GM23338 (cell line): ENCODE measurements around the gene VEGFA.

Experiments used
- CREB1 ChIP-seq: fragments of 250-450 bp; sonication (Bioruptor Pico); IDR thresholded peaks from 2 replicates; pipeline ENCODE4 v1.5.0; 2020; ENCODE audit warnings: low read depth, mild to moderate bottlenecking, moderate library complexity
- CTCF ChIP-seq, 2 experiments: fragments of 200-600 bp in 1 of 2; sonication (generic) in 1 of 2; conservative IDR thresholded peaks; 2 replicates each; pipeline versions ENCODE4 v1.5.1 to v1.6.1; 2016 to 2017; ENCODE audit warnings: antibody characterized with exemption in 2 of 2, low read depth in 2 of 2, mild to moderate bottlenecking in 2 of 2, moderate library complexity in 1 of 2
- EZH2 ChIP-seq: fragments of 200-600 bp; sonication (generic); IDR thresholded peaks from one replicate; pipeline ENCODE4 v1.8.0; 2017; ENCODE audit warnings: antibody characterized with exemption, mild to moderate bottlenecking, low read depth; ENCODE audit not compliant: unreplicated experiment
- EZH2phosphoT487 ChIP-seq: fragments of 200-600 bp; sonication (generic); IDR thresholded peaks from one replicate; pipeline ENCODE4 v1.8.1; 2018; ENCODE audit warnings: antibody characterized with exemption; ENCODE audit not compliant: unreplicated experiment
- JUNB ChIP-seq: IDR thresholded peaks from one replicate; pipeline ENCODE4 v1.6.1; 2016; ENCODE audit warnings: antibody characterized with exemption; ENCODE audit not compliant: unreplicated experiment
- POLR2AphosphoS5 ChIP-seq: IDR thresholded peaks from 2 replicates; pipeline ENCODE4 v1.6.1; 2016; ENCODE audit warnings: antibody characterized with exemption, low read depth
- REST ChIP-seq: IDR thresholded peaks from one replicate; pipeline ENCODE4 v1.6.1; 2018; ENCODE audit warnings: antibody characterized with exemption; ENCODE audit not compliant: unreplicated experiment
- STAT1 ChIP-seq: IDR thresholded peaks from one replicate; pipeline ENCODE4 v1.6.1; 2016; ENCODE audit warnings: antibody characterized with exemption; ENCODE audit not compliant: unreplicated experiment
- ZNF114 ChIP-seq: fragments of 250-450 bp; sonication (Bioruptor Pico); IDR thresholded peaks from 2 replicates; pipeline ENCODE4 v1.5.0; 2020; ENCODE audit warnings: mild to moderate bottlenecking, moderate library complexity

- TF ChIP-seq CTCF (conservative IDR thresholded peaks at IDR 0.05; ENCODE audit: low read depth in 2 of 2) (peak; percentile 81 to 90), ZNF114 (CRISPR knock-in tag) (no peak), STAT1 (no peak), REST (no peak), CREB1 (CRISPR knock-in tag) (no peak), EZH2phosphoT487 (no peak), EZH2 (no peak), POLR2AphosphoS5 (no peak), JUNB (no peak)
These were observed 11.4 kb upstream of the VEGFA start for GRCh38 chr6:43758617-43759050.
